Stimulated activated CD4-positive, alpha-beta T cell treated with anti-CD3 and anti-CD28 coated beads, TNF-alpha, amount 100 ng/mL, for 4 hours (primary cell): ENCODE measurements around the gene LNX2.

Experiments
- DNase-seq, 3 experiments: peaks; one replicate each; pipeline ENCODE4 v3.0.0-alpha.2; 2020; ENCODE audit warnings: low read depth in 3 of 3

The LNX2 gene

GRCh38 chr13:27562457-27562856, 57.9 kb downstream of the LNX2 start:
- DNase-seq = no peak

GRCh38 chr13:27559719-27560118, 60.6 kb downstream of the LNX2 start:
- no peak for DNase-seq

GRCh38 chr13:27556109-27556508, 64.2 kb downstream of the LNX2 start:
- DNase-seq = no peak

GRCh38 chr13:27551562-27551961, 68.8 kb downstream of the LNX2 start:
- DNase-seq = no peak

GRCh38 chr13:27549406-27549981, 70.8 kb downstream of the LNX2 start:
- no peak for DNase-seq

GRCh38 chr13:27542220-27542619, 78.1 kb downstream of the LNX2 start:
- no peak for DNase-seq

GRCh38 chr13:27541386-27541785, 78.9 kb downstream of the LNX2 start:
- no peak for DNase-seq

- no peak for DNase-seq
These were observed 83.8 kb downstream of the LNX2 start for GRCh38 chr13:27536361-27537101.

GRCh38 chr13:27535546-27535945, 84.8 kb downstream of the LNX2 start:
- no peak for DNase-seq

- no peak for DNase-seq
These were observed 85.3 kb downstream of the LNX2 start for GRCh38 chr13:27534981-27535380.

- DNase-seq = no peak
These were observed 86.0 kb downstream of the LNX2 start for GRCh38 chr13:27534108-27534980.

- DNase-seq = peak in 2 of 3 experiments; percentile 9 to 12
These were observed 87.1 kb downstream of the LNX2 start for GRCh38 chr13:27533155-27533643.

- no peak for DNase-seq
These were observed 91.4 kb downstream of the LNX2 start for GRCh38 chr13:27528908-27529307.

- no peak for DNase-seq
These were observed 93.8 kb downstream of the LNX2 start for GRCh38 chr13:27526516-27526915.

- DNase-seq = no peak
These were observed 95.1 kb downstream of the LNX2 start for GRCh38 chr13:27524981-27525975.

- no peak for DNase-seq
These were observed 96.8 kb downstream of the LNX2 start for GRCh38 chr13:27523346-27524073.

- no peak for DNase-seq
These were observed 97.5 kb downstream of the LNX2 start for GRCh38 chr13:27522847-27523246.

GRCh38 chr13:27516103-27516502, 104.2 kb downstream of the LNX2 start:
- no peak for DNase-seq

GRCh38 chr13:27510082-27510481, 110.2 kb downstream of the LNX2 start:
- DNase-seq = no peak

GRCh38 chr13:27508802-27509201, 111.5 kb downstream of the LNX2 start:
- DNase-seq = no peak

- DNase-seq = no peak
These were observed 114.5 kb downstream of the LNX2 start for GRCh38 chr13:27505792-27506191.
